Measurements from ENCODE around the gene UBE2M.

UBE2M gene

DNA sequence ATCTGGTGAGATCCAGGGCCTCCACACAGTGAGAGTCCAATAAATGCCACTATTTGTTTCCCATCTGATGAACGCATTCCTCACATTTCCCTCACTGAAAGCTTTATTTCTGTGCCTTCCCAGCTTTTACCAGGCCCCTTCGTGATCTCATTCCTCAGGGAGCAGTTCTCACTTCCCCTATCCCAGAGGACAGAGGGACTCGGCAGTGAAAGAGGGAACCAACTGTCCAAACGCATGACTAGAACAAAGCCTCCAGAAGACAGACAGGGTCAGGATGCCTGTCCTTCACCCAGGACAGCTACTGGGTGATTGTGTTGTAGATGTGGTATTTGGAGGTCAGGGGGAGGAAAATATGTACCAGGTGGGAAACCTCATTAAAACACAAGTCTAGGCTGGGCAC lies 36.8 kb downstream of the UBE2M start:
- H3K9ac ChIP-seq (ENCODE audit: low read depth, low read length, poor library complexity, severe bottlenecking): no peak overlapping the region
- H3K9me2 ChIP-seq (replicated peaks; ENCODE audit: low read depth, low read length): no peaks in the 10 kb centered on the region
- H3K27me3 ChIP-seq (ENCODE audit: insufficient read depth, low read length, poor library complexity, severe bottlenecking): no peaks in the 10 kb centered on the region
- no peaks in the 10 kb centered on the region for H3K9me3 ChIP-seq (ENCODE audit: insufficient read depth, low read depth, low read length)
- H3K36me3 ChIP-seq (ENCODE audit: insufficient read depth, low read length): no peaks in the 10 kb centered on the region
- H3K4me2 ChIP-seq (ENCODE audit: low read depth, low read length, poor library complexity, severe bottlenecking): no peak overlapping the region
- H3K4me1 ChIP-seq (ENCODE audit: insufficient read depth, low read length, poor library complexity, severe bottlenecking): peaks cover 12% of the 10 kb centered on the region
- H4K20me1 ChIP-seq (ENCODE audit: insufficient read depth, low read length, poor library complexity, severe bottlenecking): no peaks in the 10 kb centered on the region
- no peak overlapping the region for H3K4me3 ChIP-seq (ENCODE audit: low read length, poor library complexity, severe bottlenecking)
- no peak for TF ChIP-seq EZH2phosphoT487 (IDR thresholded peaks at IDR 0.05; ENCODE audit: borderline replicate concordance)
- TF ChIP-seq, protein P1, sequence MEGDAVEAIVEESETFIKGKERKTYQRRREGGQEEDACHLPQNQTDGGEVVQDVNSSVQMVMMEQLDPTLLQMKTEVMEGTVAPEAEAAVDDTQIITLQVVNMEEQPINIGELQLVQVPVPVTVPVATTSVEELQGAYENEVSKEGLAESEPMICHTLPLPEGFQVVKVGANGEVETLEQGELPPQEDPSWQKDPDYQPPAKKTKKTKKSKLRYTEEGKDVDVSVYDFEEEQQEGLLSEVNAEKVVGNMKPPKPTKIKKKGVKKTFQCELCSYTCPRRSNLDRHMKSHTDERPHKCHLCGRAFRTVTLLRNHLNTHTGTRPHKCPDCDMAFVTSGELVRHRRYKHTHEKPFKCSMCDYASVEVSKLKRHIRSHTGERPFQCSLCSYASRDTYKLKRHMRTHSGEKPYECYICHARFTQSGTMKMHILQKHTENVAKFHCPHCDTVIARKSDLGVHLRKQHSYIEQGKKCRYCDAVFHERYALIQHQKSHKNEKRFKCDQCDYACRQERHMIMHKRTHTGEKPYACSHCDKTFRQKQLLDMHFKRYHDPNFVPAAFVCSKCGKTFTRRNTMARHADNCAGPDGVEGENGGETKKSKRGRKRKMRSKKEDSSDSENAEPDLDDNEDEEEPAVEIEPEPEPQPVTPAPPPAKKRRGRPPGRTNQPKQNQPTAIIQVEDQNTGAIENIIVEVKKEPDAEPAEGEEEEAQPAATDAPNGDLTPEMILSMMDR (conservative IDR thresholded peaks at IDR 0.05; ENCODE audit: low read length): no peak
- no peak overlapping the region for H2AFZ ChIP-seq (ENCODE audit: low read length)
- peaks cover 21% of the 10 kb centered on the region for H3K79me2 ChIP-seq (ENCODE audit: insufficient read depth, low read length)
- H3F3A ChIP-seq (ENCODE audit: low read depth): no peaks in the 10 kb centered on the region

DNA sequence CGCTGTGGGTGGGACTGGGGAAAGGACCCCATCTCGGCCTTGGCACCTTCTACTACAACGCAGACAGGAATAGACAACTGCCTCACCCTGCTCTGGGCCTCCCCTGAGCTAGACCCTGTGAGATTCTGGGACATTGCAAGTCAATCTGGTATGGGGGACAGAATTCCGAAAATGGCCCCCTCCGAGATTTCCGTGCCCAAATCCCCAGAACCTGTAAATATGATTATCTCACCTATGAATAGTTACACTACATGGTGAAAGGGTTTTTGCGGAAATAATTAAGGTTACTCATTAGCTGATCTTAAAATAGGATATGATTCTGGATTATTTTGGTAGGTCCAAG lies 38.2 kb downstream of the UBE2M start:
- TF ChIP-seq, protein P1 (conservative IDR thresholded peaks at IDR 0.05; ENCODE audit: low read length): no peak
- TF ChIP-seq EZH2phosphoT487 (IDR thresholded peaks at IDR 0.05; ENCODE audit: borderline replicate concordance): no peak
- peak overlapping the region; percentile 97 for H3K9ac ChIP-seq (ENCODE audit: low read depth, low read length, poor library complexity, severe bottlenecking)
- H3K9me2 ChIP-seq (replicated peaks; ENCODE audit: low read depth, low read length): no peaks in the 10 kb centered on the region
- H3K27me3 ChIP-seq (ENCODE audit: insufficient read depth, low read length, poor library complexity, severe bottlenecking): no peaks in the 10 kb centered on the region
- H3K4me3 ChIP-seq (ENCODE audit: low read length, poor library complexity, severe bottlenecking): peak overlapping the region; percentile 87
- no peaks in the 10 kb centered on the region for H3K9me3 ChIP-seq (ENCODE audit: insufficient read depth, low read depth, low read length)
- peak overlapping the region; percentile 93 for H3K4me2 ChIP-seq (ENCODE audit: low read depth, low read length, poor library complexity, severe bottlenecking)
- peaks cover 35% of the 10 kb centered on the region for H3K79me2 ChIP-seq (ENCODE audit: insufficient read depth, low read length)
- H3K4me1 ChIP-seq (ENCODE audit: insufficient read depth, low read length, poor library complexity, severe bottlenecking): peaks cover 23% of the 10 kb centered on the region
- no peaks in the 10 kb centered on the region for H4K20me1 ChIP-seq (ENCODE audit: insufficient read depth, low read length, poor library complexity, severe bottlenecking)
- H2AFZ ChIP-seq (ENCODE audit: low read length): peak overlapping the region; percentile 80
- no peaks in the 10 kb centered on the region for H3F3A ChIP-seq (ENCODE audit: low read depth)
- H3K36me3 ChIP-seq (ENCODE audit: insufficient read depth, low read length): no peaks in the 10 kb centered on the region

DNA sequence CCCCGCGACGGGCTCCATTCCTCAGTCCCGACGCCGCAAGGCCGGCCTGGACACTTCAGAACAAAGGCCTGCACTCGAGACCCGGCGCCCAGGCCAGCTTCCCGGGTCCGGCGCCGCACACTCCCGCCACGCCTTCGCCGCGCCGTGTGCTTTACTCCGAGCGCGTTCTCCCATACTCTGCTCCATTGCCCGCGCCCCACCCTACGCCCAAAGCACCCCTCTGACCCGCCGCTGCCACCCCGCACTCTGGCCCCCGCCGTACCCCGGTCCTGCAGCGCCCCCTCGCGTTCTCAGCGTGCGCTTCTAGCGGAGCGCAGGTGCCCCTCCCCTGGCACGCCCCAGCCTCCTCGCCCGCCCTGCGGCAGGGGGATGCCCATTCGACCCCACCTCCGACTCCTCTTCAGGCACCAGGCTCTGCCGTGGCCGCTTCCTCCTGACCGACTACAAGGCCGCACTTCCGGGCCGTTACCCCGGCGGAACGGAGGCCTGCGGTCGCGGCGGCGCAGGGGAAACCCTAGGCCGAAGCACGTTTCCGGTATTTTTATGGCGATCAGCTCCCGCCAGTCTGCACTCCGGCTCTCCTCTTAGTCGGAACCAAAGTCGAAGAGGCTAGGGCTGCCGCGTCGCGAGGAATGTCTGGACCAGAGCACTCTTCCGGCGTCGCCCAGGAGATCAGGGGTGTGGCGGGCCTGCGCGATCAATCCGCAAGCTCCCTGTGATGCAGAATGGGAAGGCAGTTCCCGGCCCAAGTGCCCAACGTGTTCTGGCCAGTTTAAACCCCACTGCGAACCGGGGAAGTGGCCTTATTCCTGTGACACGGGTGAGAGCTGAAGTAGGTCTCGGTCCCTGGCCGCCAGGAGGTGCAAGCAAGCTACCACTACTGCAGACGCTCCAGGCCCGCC lies 38.8 kb downstream of the UBE2M start, which contains the start of gene ZBTB45:
Gene ZBTB45 (minus strand): TSS at position 456 of the 902 bp plus-strand sequence. CDS start 2,137 bp downstream, outside the sequence.
- H3K79me2 ChIP-seq (ENCODE audit: insufficient read depth, low read length): peaks cover 41% of the 10 kb centered on the region
- H3K4me3 ChIP-seq (ENCODE audit: low read length, poor library complexity, severe bottlenecking): peak within 1 kb of the TSS; percentile 87
- peak within 1 kb of the TSS; percentile 97 for H3K9ac ChIP-seq (ENCODE audit: low read depth, low read length, poor library complexity, severe bottlenecking)
- peaks cover 25% of the 10 kb centered on the region for H3K4me1 ChIP-seq (ENCODE audit: insufficient read depth, low read length, poor library complexity, severe bottlenecking)
- H4K20me1 ChIP-seq (ENCODE audit: insufficient read depth, low read length, poor library complexity, severe bottlenecking): no peaks in the 10 kb centered on the region
- no peaks in the 10 kb centered on the region for H3F3A ChIP-seq (ENCODE audit: low read depth)
- H2AFZ ChIP-seq (ENCODE audit: low read length): peak within 1 kb of the TSS; percentile 92
- no peaks in the 10 kb centered on the region for H3K9me2 ChIP-seq (replicated peaks; ENCODE audit: low read depth, low read length)
- H3K27me3 ChIP-seq (ENCODE audit: insufficient read depth, low read length, poor library complexity, severe bottlenecking): no peaks in the 10 kb centered on the region
- no peak for TF ChIP-seq EZH2phosphoT487 (IDR thresholded peaks at IDR 0.05; ENCODE audit: borderline replicate concordance)
- TF ChIP-seq, protein P1 (conservative IDR thresholded peaks at IDR 0.05; ENCODE audit: low read length): peak; percentile 74
- H3K9me3 ChIP-seq (ENCODE audit: insufficient read depth, low read depth, low read length): no peaks in the 10 kb centered on the region
- no peaks in the 10 kb centered on the region for H3K36me3 ChIP-seq (ENCODE audit: insufficient read depth, low read length)
- peak within 1 kb of the TSS; percentile 93 for H3K4me2 ChIP-seq (ENCODE audit: low read depth, low read length, poor library complexity, severe bottlenecking)

Data from Loucy (cell line).